Head of caudate nucleus (tissue), 42 donors: ENCODE data around the gene SORCS2.
A peak's percentile ranks its signal among the peaks of the same experiment; 100 is the strongest.

Experiments
- DNase-seq, 42 donors: peaks; one replicate each; pipeline versions ENCODE4 v3.0.0 to v3.0.0-alpha.2; 2020 to 2021; ENCODE audit warnings: mixed read lengths in 7 of 42
- intact Hi-C: fragments of 100-400 bp; cut with DNase I; formaldehyde crosslinking; loops from one replicate; pipeline ENCODE4 v1.15.0; 2022

The SORCS2 gene

DNA sequence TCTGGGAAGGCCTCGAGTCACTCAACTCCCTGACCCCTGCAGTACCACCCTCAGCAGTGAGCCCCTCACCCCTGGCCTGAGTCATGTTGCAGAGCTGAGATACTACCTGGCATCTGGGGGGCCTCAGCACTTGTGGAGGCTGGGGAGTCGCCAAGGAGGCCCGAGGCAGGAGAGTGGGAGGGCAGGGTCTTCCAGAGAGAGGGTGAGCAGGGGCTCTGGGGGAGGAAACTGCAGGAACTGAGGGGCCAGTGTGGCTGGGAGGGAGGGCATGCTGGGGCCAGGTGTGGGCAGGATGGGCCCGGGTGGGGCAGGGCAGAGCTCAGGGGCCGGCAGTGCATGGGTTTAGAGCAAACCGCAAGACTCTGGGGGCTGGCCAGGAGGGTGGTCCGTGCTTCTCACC is 59.7 kb downstream of the SORCS2 start:
- intact Hi-C loops, result no loop called here
- no peak for DNase-seq

DNA sequence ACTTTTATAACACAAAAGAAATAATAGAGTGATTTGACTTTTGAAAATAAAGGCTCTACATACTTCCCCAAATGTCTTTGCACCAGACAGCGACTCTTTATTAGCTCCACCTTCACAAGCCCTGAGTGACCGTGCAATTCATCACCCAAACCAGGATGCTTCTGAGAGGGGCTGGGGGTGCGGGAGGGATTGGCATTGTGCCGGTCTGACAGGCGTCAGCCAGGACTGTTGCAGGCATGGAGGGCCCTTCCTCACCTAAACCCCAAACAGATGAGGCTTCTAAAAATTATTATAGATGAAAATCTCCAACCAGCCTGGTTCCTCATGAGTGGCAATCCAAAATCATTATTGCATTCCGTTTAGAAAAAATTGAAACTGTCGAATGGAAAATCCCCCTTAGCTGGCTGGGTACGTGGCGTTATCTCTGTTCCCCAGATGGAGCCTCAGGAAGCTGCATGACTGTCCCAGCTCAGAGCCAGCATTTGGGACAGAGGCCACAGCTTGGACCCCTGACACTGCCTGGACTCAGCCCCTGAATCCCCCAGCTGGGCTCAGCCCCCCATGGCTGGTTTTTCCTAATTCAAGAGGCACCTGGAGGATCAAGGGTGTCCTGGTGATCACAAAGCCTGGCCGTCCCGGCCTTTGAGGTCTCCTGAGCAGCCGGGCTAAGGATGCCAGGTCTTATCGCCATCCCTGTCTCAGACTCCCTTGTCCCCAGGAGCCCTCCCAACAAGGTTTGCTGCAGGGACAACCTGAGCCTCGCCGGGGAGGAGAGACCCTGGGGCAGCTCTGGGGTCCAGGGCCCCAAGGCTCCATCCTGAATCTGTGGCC is 60.4 kb downstream of the SORCS2 start:
- DNase-seq, result no peak
- intact Hi-C loops, result no loop called here

DNA sequence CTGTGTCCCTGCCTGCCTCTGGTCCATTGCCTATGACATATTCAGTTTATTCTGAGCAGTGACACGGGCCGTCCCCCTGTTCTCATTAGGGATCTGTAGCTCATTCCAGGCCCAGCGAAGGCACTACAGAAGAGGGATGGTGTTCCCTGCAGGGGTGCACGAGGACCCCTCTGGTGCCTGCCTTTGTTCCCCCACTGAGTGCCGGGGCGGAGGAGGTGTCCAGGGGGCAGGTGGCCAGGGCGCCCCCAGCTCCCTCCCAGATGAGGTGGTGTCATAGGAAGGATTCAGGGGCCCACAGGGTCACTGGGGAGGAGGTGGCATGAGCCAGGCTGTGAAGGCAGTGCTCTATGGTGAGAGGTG is 61.0 kb downstream of the SORCS2 start:
- DNase-seq, result no peak

DNA sequence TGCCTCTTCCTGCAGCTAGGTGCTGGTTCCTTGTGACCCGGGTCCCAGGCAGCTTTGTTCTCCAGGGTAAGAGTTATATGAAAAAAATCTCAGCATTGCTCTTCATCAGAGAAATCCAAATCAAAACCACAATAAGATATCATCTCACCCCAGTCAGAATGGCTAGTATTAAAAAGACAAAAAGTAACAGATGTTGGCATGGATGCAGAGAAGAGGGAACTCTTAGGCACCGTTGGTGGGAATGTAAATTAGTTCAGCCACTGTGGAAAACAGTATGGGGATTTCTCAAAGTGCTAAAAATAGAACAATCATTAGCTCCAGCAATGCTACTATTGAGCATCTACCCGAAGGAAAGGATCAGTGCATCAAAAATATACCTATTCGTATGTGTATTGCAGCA is 61.5 kb downstream of the SORCS2 start:
- DNase-seq, result no peak
- intact Hi-C loops, result no loop called here

More for the DNA sequence above, 61.0 kb downstream of the SORCS2 start:
- intact Hi-C loops, result no loop called here

DNA sequence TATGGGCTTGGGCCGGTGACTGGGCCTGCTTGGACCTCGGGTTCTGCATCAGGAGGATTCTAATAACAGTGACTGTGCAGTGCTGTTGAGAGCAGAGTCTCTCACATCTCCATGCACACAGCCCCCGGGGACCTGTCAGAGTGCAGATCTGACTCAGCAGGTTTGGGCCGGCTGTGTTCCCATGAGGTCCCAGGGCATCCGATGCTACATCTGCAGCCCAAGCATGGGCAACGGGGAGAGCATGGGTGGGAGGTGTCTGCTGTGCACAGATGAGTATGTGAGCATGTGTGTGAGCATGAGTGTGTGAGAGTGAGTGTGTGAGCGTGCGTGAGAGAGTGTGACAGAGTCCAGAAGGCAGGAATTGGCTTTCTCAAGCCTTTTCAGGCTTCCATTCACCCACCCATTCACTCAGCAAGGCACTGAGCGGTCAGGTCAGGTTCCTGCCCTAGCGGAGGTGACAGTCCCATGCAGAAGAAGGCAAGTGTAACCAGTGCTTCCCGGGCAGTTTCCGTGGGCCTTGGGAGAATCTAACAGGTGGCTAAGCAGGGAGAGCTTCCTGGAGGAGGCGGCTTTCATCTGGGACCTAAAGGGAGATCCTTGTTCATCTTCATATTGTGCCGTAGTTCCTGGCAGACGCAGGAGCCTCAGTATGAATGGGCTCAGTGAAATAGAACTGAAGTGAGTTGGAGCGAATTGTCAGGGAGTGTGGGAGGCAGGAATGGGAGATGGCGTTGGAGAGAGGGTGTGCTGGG is 62.6 kb downstream of the SORCS2 start:
- intact Hi-C loops, result no loop called here
- peak in 1 of 42 donors; percentile 21 for DNase-seq

DNA sequence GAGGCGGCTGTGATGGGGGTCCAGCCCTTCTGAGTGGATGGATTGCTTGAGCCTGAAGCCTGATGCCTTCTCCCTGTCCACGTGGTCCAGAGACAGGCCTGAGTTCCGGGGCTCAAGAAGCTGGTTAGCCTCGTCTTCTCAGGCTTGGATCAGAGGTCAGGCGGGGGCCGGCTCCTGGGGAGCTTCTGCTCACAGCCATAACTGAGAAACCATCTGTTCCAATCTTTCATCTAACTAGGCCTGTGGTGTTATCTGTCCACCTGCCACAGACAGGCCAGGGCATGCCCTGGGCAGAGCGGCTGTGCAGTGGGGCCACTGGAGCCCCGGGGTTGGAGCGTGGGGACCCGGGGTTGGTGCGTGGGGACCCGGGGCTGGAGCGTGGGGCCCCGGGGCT is 63.1 kb downstream of the SORCS2 start:
- intact Hi-C loops, result no loop called here
- DNase-seq, result no peak

DNA sequence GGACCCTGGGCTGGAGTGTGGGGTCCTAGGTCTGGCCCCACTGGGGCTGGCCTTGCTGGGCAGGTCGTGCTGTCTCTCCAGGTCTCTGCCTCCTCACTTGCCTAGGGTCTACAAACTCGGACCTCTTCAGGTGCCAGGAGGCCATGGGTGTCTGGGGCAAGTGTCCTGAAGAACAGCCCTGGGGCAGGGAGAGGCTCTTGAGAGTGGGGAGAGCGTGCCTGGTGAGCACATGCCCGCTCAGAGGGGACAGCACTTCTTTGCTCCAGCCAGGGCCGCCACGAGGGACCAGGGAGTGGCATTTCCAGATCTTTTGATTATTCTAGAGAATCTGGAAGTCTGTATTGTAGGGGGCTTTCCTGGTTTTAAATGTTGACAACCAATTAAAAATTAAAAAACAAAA is 63.7 kb downstream of the SORCS2 start:
- no peak for DNase-seq
- intact Hi-C loops, result no loop called here

DNA sequence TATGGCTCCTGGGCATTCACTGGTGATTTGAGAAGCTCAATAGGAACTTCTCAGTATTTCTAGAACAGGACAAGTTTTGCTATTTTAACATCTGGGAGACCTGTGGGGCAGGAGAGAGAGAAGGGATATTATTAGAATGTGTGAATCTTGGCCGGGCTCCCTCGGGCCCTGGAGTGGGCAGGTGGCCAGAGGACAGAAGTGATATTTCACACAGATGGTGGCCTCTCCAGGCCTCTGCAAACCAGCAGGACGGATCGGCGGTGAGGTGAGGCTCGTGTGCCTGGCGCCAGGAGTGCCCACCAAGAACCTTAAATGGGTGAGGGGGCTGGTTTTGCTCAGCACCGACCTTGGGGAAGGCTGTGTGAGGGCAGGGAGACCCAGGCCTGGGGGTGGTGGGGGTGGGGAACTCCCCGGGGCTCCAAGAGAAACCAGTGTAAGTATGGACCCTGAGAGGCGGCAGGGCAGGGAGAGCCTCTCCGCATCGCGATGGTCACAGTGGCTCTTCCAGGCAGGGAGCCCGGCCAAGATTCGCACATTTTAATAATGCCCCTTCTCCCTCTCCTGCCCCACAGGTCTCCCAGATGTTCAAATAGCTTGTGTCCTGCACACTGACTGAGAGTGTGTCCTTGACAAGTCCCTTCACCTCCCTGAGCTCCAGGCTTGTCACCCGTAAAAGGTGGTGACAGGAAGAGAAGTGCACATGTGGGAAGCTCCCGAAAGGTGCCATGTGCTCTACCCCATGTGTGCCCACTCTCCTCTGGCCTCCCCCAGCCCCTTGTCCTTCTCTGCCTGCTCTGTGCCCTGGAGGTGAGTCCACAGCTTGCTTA is 64.9 kb downstream of the SORCS2 start:
- DNase-seq, result no peak
- intact Hi-C loops, result no loop called here

DNA sequence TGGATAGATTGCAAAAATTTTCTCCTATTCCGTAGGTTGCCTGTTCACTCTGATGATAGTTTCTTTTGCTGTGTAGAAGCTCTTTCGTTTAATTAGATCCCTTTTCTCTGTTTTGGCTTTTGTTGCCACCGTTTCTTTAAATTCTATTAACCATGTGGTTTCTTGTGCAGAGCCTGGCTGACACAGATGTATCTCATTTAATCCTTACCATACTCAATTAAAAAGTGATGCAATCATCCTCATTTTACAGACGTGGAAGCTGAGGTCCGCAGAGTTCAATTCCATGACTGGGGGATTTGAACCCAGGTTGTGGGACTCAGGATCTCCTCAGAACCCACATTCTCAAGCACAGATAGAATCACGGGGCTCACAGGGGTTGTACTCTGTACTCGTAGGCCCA is 66.7 kb downstream of the SORCS2 start:
- intact Hi-C loops, result no loop called here
- no peak for DNase-seq

DNA sequence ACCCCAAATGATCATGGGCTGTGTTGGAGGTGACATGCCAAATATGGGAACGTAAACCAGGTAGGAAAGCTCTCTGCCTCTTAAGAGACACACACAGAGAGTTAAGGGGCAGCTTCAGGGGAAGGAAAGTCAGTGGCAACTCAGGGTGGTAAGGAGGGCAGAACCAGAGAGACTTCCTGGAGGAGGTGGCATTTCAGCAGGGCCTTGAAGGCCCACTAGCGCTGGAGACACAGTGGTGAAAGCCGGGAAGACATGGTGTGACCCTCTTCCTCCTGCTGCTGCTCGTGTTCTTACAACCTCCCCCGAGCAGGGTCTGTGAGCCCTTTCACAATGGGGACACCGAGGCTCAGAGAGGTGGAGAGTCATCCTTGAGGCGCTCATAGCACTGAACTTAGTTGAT is 68.2 kb downstream of the SORCS2 start:
- DNase-seq, result no peak

DNA sequence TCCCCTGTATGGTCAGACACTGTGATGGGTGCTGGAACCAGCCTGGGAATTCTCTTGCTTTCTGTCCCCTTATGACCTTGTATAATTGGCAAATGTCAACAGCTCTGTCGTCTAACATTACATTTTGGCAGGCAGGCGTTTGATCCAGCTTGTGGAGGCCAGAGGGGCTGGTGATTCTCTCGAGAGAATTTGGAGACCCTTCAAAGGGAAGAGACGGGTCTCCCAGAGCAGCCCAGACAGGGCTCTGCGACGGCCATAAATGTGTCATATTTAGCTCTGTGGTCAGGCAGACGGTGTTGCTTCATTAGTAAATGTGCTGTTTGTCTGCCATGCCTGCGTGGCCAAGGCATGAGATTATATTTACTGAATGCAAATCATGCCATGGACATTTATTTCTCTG is 68.7 kb downstream of the SORCS2 start:
- DNase-seq, result no peak
- intact Hi-C loops, result no loop called here

More for the DNA sequence above, 68.2 kb downstream of the SORCS2 start:
- intact Hi-C loops, result no loop called here

DNA sequence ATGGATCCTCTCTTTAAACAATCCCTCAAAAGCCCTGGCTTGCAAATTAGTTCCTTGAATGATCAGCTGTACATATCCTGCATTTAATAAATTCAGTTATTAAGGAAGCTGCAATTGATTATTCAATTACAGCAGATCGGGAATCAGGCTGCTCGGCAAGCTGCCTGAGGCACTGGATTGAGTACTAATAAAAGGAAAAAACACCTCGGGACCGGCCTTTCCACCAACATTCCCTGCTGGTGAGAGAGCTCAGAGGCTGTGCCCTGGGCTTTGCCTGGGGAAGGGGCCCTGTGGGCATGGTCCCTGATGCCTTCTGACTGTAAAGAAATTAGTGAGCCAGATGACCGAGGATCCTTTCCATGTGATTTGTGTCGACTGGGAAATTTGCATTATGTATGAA is 69.2 kb downstream of the SORCS2 start:
- intact Hi-C loops, result no loop called here
- no peak for DNase-seq

DNA sequence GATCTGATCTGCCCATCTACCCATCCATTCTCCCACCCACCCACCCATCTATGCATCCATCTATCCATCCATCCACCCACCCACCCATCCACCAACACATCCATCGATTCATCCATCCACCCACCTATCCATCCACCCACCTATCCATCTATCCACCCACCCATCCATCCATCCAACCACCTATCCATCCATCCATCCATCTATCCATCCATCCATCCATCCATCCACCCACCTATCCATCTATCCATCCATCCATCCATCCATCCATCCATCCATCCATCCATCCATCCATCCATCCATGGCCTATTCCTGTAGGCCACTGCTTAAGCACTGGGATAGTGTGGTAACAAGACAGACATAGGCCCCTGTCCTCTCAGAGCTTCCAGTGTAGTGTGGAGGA is 69.8 kb downstream of the SORCS2 start:
- intact Hi-C loops, result no loop called here
- DNase-seq, result no peak

DNA sequence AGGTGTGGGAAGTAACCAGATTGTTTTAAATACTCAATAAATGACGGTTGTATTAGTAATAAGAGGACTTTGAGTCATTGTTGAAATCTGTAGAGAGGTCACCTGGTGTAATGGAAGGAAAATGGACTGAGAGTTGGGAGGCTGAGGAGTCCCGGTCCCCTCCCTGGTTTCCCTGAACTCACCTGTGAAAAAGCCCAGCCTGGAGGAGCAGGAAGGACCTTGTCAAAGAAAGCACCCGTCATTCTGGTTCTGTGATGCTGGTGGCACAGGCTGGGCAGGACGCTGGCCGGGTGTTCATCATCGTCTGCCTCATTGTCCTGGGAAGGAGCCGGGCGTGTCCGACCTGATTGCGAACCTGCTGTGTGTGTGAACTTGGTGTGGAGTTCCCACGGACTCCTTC is 70.8 kb downstream of the SORCS2 start:
- intact Hi-C loops, result no loop called here
- DNase-seq, result no peak

DNA sequence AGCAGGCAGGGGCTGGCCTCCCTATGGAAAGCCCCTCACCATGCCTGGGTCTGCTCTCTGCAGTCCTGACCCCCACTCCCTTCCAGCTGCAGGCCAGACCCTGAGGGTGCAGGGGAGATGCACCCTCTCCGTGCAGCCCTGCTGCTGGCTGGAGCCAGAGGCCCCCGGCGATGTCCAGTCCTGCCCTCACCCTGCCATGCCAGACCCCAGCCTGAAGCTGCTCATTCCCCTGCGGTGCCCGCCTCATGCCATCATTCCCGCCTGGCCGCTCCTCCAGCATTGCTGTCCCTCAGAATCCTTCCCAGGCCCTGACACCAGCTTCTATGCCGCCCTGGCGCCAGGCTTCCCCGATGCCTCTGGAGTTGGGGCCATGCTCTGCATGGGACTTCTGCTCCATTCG is 72.4 kb downstream of the SORCS2 start:
- intact Hi-C loops, result no loop called here
- no peak for DNase-seq

DNA sequence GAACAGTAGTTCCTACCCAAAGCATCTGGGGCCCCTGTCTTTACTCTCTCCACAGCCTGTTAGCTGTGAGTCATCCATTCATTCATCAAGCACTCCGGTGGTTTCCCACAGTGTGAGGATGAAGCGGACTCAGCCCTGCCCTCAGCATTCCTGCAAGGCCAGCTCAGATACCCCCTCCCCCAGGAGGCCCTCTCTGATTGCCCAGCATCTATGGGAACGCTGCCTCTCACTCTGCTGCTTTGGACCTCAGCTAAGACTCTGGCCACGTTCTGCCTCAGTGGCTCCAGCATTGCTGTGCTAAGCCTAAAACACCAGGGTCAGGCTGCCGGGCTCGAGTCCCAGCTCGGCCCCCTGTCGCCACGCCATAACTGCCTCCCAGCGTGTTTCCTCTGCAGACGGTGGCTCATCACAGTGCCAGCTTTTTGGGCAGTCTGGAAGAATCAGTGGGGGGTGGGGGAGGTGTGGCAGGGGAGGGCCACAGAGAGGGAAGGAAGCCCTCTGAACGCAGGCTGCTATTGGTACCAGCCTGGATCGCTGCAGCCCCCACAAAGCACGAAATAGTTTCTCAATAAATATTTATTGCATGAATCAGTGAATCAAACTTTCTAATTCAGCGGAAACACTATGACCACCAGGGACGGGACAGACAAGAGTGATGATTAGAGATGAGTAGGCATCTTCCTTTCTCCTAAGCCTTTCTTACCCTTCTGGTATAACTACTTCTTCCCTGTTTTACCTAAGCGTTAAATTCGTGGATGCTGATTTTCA is 74.4 kb downstream of the SORCS2 start:
- DNase-seq, result no peak
- intact Hi-C loops, result no loop called here

DNA sequence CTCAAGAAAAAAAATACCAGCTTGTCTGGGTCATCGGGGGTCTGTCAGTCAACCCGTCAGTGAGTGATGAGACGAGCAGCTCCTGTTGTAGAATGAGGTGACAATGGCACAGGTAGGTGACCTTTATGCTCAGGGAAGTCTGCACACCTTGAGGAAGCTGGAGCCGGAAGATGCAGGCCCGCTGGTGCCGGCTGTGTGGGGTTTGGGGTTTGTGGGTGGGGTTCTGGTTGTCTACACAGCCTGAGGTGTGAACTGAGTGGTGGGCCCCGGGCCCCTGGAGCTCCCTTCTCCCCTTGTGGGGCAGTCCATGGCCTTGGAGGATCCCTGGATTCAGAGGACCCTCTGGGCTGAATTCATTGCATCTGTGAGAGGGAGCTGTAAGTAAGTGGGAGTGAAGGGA is 75.5 kb downstream of the SORCS2 start:
- intact Hi-C loops, result no loop called here
- no peak for DNase-seq

DNA sequence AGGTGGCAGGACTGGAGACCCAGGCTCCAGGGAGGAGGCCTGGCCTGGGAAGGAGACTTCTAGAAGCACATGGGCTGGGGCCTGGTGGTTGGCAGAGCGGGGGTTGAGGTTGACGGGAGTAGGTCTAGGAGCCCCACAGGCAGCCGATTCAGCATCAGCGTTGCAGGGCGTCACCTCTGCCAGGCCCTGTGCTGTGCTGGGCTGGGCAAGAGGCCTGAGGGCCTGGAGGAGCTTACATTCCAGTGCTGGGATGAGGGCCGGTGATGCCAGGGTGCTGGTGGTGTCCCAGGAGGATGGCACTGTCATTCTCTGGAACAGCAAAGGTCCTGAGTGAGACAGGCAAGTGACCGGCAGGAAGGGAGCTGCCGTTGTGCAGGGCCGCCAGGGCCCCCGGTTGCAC is 76.6 kb downstream of the SORCS2 start:
- DNase-seq, result no peak
- intact Hi-C loops, result no loop called here

DNA sequence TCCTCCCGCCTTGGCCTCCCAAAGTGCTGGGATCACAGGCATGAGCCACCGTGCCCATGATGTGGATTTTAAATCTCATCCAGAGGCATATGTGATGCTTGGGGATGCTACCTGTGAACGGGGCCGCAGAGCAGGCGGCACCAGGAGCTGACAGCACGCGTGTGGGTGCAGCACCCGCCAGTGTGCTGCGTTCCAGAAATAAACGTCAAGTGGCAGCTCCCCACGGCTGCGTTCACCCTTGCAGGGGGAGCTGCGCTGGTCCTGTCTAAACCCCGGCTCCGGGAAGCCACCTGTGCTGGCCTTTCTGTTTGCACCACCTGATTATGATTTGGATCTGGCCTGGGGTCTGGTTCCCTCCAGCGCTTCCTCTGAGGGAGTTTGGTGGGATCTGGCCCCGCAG is 77.8 kb downstream of the SORCS2 start:
- intact Hi-C loops, result no loop called here
- peak in 39 of 42 donors; percentile 14 to 87 (median 67) for DNase-seq
